ACC112 (cell line): ENCODE results near the gene PLEKHA7.

Experiments
- H2AFZ ChIP-seq: fragments of 200-600 bp; sonication (generic); one replicate; pipeline ENCODE4 v1.6.0; 2017; ENCODE audit warnings: antibody characterized with exemption, low read length; ENCODE audit not compliant: unreplicated experiment
- H3K27ac ChIP-seq: fragments of 200-600 bp; sonication (generic); 2 replicates; pipeline ENCODE4 v1.5.1; 2014; ENCODE audit warnings: low read depth, mild to moderate bottlenecking, antibody characterized with exemption, low read length, moderate library complexity
- H3K27me3 ChIP-seq: fragments of 200-600 bp; sonication (generic); 2 replicates; pipeline ENCODE4 v1.6.1; 2014; ENCODE audit warnings: mild to moderate bottlenecking, antibody characterized with exemption, low read length, moderate library complexity, mixed read lengths; ENCODE audit not compliant: insufficient read depth
- H3K36me3 ChIP-seq: fragments of 200-600 bp; sonication (generic); 2 replicates; pipeline ENCODE4 v1.6.1; 2016; ENCODE audit warnings: mild to moderate bottlenecking, antibody characterized with exemption, low read length, moderate library complexity, mixed read lengths; ENCODE audit not compliant: insufficient read depth
- H3K4me1 ChIP-seq: fragments of 200-600 bp; sonication (generic); one replicate; pipeline ENCODE4 v1.6.1; 2016; ENCODE audit warnings: low read length, mixed read lengths; ENCODE audit not compliant: insufficient read depth, unreplicated experiment, control insufficient read depth
- H3K4me3 ChIP-seq: fragments of 200-600 bp; sonication (generic); 2 replicates; pipeline ENCODE4 v1.5.1; 2014; ENCODE audit warnings: mild to moderate bottlenecking, low read depth, low read length
- H3K79me2 ChIP-seq: fragments of 200-600 bp; sonication (generic); one replicate; pipeline ENCODE4 v1.6.0; 2016; ENCODE audit warnings: low read length; ENCODE audit not compliant: control insufficient read depth, unreplicated experiment, insufficient read depth

The PLEKHA7 gene

GRCh38 chr11:16788141-16789062 lies 225.8 kb downstream of the PLEKHA7 start:
- Histone ChIP-seq H3K27ac (peak overlapping the region; percentile 81), H3K27me3 (no peaks in the 10 kb centered on the region), H2AFZ (peak overlapping the region; percentile 24), H3K4me1 (peaks cover 61% of the 10 kb centered on the region), H3K4me3 (0 out of 2 replicates have a peak overlapping the region, but pooled peaks have one; percentile 25), H3K36me3 (no peaks in the 10 kb centered on the region), H3K79me2 (no peaks in the 10 kb centered on the region)

GRCh38 chr11:16787035-16787742 lies 227.0 kb downstream of the PLEKHA7 start:
- Histone ChIP-seq H3K4me1 (peaks cover 49% of the 10 kb centered on the region), H3K27ac (peak overlapping the region; percentile 81), H3K27me3 (no peaks in the 10 kb centered on the region), H3K79me2 (no peaks in the 10 kb centered on the region), H3K4me3 (peak overlapping the region; percentile 10; the same call in 1 of the 2 replicates), H2AFZ (no peak overlapping the region), H3K36me3 (no peaks in the 10 kb centered on the region)

- Histone ChIP-seq H3K4me1 (peaks cover 41% of the 10 kb centered on the region), H3K79me2 (no peaks in the 10 kb centered on the region), H3K36me3 (no peaks in the 10 kb centered on the region), H3K27me3 (no peaks in the 10 kb centered on the region), H3K4me3 (no peak overlapping the region), H3K27ac (no peak overlapping the region), H2AFZ (no peak overlapping the region)
These were observed 228.1 kb downstream of the PLEKHA7 start for GRCh38 chr11:16786131-16786530.

GRCh38 chr11:16785520-16786128 lies 228.6 kb downstream of the PLEKHA7 start:
- H3K4me1 ChIP-seq: peaks cover 37% of the 10 kb centered on the region
- no peak overlapping the region for H2AFZ ChIP-seq
- H3K36me3 ChIP-seq: no peaks in the 10 kb centered on the region
- no peak overlapping the region for H3K27ac ChIP-seq
- no peaks in the 10 kb centered on the region for H3K79me2 ChIP-seq
- H3K4me3 ChIP-seq: no peak overlapping the region
- no peaks in the 10 kb centered on the region for H3K27me3 ChIP-seq

GRCh38 chr11:16784666-16785065 lies 229.5 kb downstream of the PLEKHA7 start:
- Histone ChIP-seq H3K27ac (no peak overlapping the region), H3K36me3 (no peaks in the 10 kb centered on the region), H3K4me3 (no peak overlapping the region), H2AFZ (no peak overlapping the region), H3K79me2 (no peaks in the 10 kb centered on the region), H3K27me3 (no peaks in the 10 kb centered on the region), H3K4me1 (peaks cover 37% of the 10 kb centered on the region)

GRCh38 chr11:16784097-16784496 lies 230.1 kb downstream of the PLEKHA7 start:
- no peak overlapping the region for H3K4me3 ChIP-seq
- H3K36me3 ChIP-seq: no peaks in the 10 kb centered on the region
- no peak overlapping the region for H2AFZ ChIP-seq
- H3K4me1 ChIP-seq: peaks cover 34% of the 10 kb centered on the region
- no peaks in the 10 kb centered on the region for H3K79me2 ChIP-seq
- H3K27me3 ChIP-seq: no peaks in the 10 kb centered on the region
- no peak overlapping the region for H3K27ac ChIP-seq

GRCh38 chr11:16783321-16783801 lies 230.9 kb downstream of the PLEKHA7 start:
- H3K36me3 ChIP-seq: no peaks in the 10 kb centered on the region
- H3K4me3 ChIP-seq: no peak overlapping the region
- peaks cover 27% of the 10 kb centered on the region for H3K4me1 ChIP-seq
- no peaks in the 10 kb centered on the region for H3K79me2 ChIP-seq
- no peak overlapping the region for H3K27ac ChIP-seq
- H3K27me3 ChIP-seq: no peaks in the 10 kb centered on the region
- no peak overlapping the region for H2AFZ ChIP-seq

- H3K4me1 ChIP-seq: peaks cover 17% of the 10 kb centered on the region
- no peaks in the 10 kb centered on the region for H3K27me3 ChIP-seq
- no peaks in the 10 kb centered on the region for H3K36me3 ChIP-seq
- no peak overlapping the region for H3K27ac ChIP-seq
- H3K4me3 ChIP-seq: no peak overlapping the region
- no peak overlapping the region for H2AFZ ChIP-seq
- H3K79me2 ChIP-seq: no peaks in the 10 kb centered on the region
These were observed 232.0 kb downstream of the PLEKHA7 start for GRCh38 chr11:16781936-16782919.

- no peaks in the 10 kb centered on the region for H3K79me2 ChIP-seq
- H3K27ac ChIP-seq: no peak overlapping the region
- H3K4me3 ChIP-seq: no peak overlapping the region
- no peak overlapping the region for H2AFZ ChIP-seq
- H3K27me3 ChIP-seq: no peaks in the 10 kb centered on the region
- H3K4me1 ChIP-seq: peaks cover 4% of the 10 kb centered on the region
- no peaks in the 10 kb centered on the region for H3K36me3 ChIP-seq
These were observed 233.3 kb downstream of the PLEKHA7 start for GRCh38 chr11:16780698-16781550.
